Upper lobe of left lung (tissue), 6 donors: ENCODE data around the gene DYNLRB2. TPM values are rescaled to one million over a fixed set of nuclear protein-coding genes. Genes with fewer than 3 reads are reported as not detected.

ENCODE experiments used
- ATAC-seq, 2 donors: fragments of 200-7000 bp; cut with Tn5 transposase; one replicate each; pipeline ENCODE4 v1.9.1; 2022; ENCODE audit warnings: mild to moderate bottlenecking in 2 of 2, moderate library complexity in 2 of 2; ENCODE audit not compliant: low FRiP score in 2 of 2
- DNase-seq, 2 donors: peaks; one replicate each; pipeline ENCODE4 v3.0.0-alpha.2; 2019 to 2020
- H3K27ac ChIP-seq, 4 donors: fragments of 200-600 bp; sonication (generic); one replicate each; pipeline ENCODE4 v1.5.1; 2016 to 2019
- H3K27me3 ChIP-seq, 4 donors: fragments of 200-600 bp; sonication (generic); one replicate each; pipeline ENCODE4 v1.5.1; 2017 to 2019
- H3K36me3 ChIP-seq, 4 donors: fragments of 200-600 bp; sonication (generic); one replicate each; pipeline ENCODE4 v1.5.1; 2016 to 2019
- H3K4me1 ChIP-seq, 4 donors: fragments of 200-600 bp; sonication (generic); one replicate each; pipeline ENCODE4 v1.5.1; 2018 to 2019
- H3K4me3 ChIP-seq, 4 donors: fragments of 200-600 bp; sonication (generic); one replicate each; pipeline ENCODE4 v1.5.1; 2017 to 2019; ENCODE audit warnings: mild to moderate bottlenecking in 2 of 4, moderate library complexity in 1 of 4
- H3K9me3 ChIP-seq, 4 donors: fragments of 200-600 bp; sonication (generic); one replicate each; pipeline ENCODE4 v1.5.1; 2018 to 2019
- EP300 ChIP-seq, 4 donors: sonication (generic); formaldehyde crosslinking; IDR thresholded peaks; one replicate each; pipeline ENCODE4 v1.5.1; 2017; ENCODE audit warnings: antibody characterized with exemption in 4 of 4, control low read depth in 2 of 4
- POLR2A ChIP-seq, 4 donors: fragments of 450-650 bp; IDR thresholded peaks; one replicate each; pipeline ENCODE4 v1.5.1; 2016 to 2017; ENCODE audit warnings: antibody characterized with exemption in 4 of 4, mild to moderate bottlenecking in 2 of 4
- POLR2AphosphoS5 ChIP-seq, 2 donors: sonication (generic); formaldehyde crosslinking; IDR thresholded peaks; one replicate each; pipeline ENCODE4 v1.5.1; 2017; ENCODE audit warnings: antibody characterized with exemption in 2 of 2
- WGBS, 2 donors: methylation state at CpG; one replicate each; pipeline ENCODE4 v1.1.5; 2017 to 2018; 5-methylcytosine and 5-hydroxymethylcytosine counted together
- total RNA-seq, 6 donors: library from RNA; depleted of rRNA in 4 of 6; stranded (reverse); fragments of >200 nt in 4 of 6; gene quantifications; one replicate each; pipeline versions ENCODE4 v1.1.0 to v1.2.1, GENCODE V29; 2016 to 2021
- TF ChIP-seq, protein P1 (sequence below), 6 experiments: fragments of 450-650 bp in 4 of 6; fragments of 200-600 bp in 2 of 6; sonication (generic) in 2 of 6; IDR thresholded peaks; one replicate each; pipeline ENCODE4 v1.5.1; 2016 to 2019; ENCODE audit warnings: antibody characterized with exemption in 6 of 6
- donor health status: DM: no; HTN: no; CAD: no; lungs with moderate emphysema.
- donor health status: DM: no; HTN: yes; CAD: no; lungs with severe emphysema.

DYNLRB2 gene
- total RNA-seq, 6 donors from 2014 or later: 1.1 to 39.3 (median 8.0) TPM

DNA sequence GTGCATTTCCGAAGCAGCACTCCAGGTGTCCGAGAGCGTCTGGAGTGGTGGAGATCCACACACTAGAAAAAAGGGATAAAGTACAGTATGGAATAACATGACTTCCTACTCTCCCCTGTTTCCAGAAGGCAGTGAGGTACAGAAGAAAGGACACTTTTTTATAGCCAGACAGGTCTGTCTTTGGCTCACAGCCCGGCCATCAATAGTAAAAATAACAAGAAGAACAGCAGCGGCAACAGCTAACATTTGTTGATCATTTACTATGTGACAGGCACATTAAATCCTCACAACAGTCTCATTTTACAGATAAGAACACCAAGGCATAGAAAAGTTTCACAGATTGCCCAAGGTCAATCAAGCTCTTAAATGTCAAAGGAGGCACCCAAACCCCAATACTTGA is 16.2 kb downstream of the DYNLRB2 start:
- no peak for ATAC-seq
- 84 to 88% methylated on average over 5 of the region's 5 CpGs for WGBS, 2 donors

DNA sequence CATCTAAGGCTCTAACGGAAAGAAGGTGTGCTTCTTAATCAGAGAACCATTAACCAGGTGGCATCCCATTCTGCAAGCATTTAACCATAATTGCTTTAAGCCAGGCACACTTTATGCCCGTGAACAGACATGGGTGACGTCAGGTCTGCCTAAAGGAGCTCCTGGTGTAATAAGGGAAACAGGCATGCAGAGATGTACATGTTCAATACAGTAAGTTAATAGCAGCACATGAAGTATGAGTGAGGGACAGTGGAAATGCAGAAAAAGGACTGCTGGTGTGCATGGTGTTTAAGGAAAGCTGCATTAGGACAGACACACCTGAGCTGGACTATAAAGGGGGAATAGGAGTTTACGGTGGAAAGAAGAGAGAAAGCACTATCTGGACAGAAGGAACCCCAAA is 18.6 kb downstream of the DYNLRB2 start:
- DNase-seq (no peak), ATAC-seq (no peak)
- Histone ChIP-seq H3K36me3 (no peaks in the 10 kb centered on the region), H3K27ac (no peak overlapping the region), H3K4me3 (no peak overlapping the region), H3K9me3 (no peaks in the 10 kb centered on the region), H3K27me3 (no peaks in the 10 kb centered on the region), H3K4me1 (no peaks in the 10 kb centered on the region)
- TF ChIP-seq EP300 (IDR thresholded peaks at IDR 0.05): no peak
- TF ChIP-seq, protein P1, sequence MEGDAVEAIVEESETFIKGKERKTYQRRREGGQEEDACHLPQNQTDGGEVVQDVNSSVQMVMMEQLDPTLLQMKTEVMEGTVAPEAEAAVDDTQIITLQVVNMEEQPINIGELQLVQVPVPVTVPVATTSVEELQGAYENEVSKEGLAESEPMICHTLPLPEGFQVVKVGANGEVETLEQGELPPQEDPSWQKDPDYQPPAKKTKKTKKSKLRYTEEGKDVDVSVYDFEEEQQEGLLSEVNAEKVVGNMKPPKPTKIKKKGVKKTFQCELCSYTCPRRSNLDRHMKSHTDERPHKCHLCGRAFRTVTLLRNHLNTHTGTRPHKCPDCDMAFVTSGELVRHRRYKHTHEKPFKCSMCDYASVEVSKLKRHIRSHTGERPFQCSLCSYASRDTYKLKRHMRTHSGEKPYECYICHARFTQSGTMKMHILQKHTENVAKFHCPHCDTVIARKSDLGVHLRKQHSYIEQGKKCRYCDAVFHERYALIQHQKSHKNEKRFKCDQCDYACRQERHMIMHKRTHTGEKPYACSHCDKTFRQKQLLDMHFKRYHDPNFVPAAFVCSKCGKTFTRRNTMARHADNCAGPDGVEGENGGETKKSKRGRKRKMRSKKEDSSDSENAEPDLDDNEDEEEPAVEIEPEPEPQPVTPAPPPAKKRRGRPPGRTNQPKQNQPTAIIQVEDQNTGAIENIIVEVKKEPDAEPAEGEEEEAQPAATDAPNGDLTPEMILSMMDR (IDR thresholded peaks at IDR 0.05): no peak
- no peak for TF ChIP-seq POLR2A (IDR thresholded peaks at IDR 0.05)
- TF ChIP-seq POLR2AphosphoS5 (IDR thresholded peaks at IDR 0.05): no peak
- 52 to 74% methylated on average over 4 of the region's 4 CpGs for WGBS, 2 donors

More for the DNA sequence above, 16.2 kb downstream of the DYNLRB2 start:
- no peak for DNase-seq
- Histone ChIP-seq H3K4me3 (no peak overlapping the region), H3K27me3 (no peaks in the 10 kb centered on the region), H3K27ac (no peak overlapping the region), H3K4me1 (no peaks in the 10 kb centered on the region), H3K9me3 (no peaks in the 10 kb centered on the region), H3K36me3 (no peaks in the 10 kb centered on the region)
- TF ChIP-seq EP300 (IDR thresholded peaks at IDR 0.05) (no peak), POLR2A (IDR thresholded peaks at IDR 0.05) (no peak), POLR2AphosphoS5 (IDR thresholded peaks at IDR 0.05) (no peak)
- TF ChIP-seq, protein P1 (IDR thresholded peaks at IDR 0.05): no peak

DNA sequence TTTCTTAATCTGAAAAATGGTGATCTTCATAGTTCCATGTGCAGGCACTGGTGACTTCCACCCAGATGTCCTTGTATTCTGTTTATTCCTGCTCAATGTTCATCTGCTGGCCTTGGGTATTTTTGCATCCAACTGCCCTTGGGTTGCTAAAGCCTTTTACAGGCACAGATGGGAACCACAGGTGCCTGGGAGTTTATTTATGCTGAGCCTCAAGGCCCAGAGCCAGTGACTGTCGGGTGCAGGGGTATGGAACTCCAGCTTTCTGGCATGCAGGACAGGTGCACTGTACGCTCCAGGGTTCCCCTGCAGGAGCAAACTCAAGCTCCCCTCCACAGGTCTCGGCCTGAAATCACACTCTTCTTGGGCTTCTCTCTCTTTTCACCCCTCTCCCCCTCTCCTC is 22.3 kb downstream of the DYNLRB2 start:
- no peaks in the 10 kb centered on the region for H3K27me3 ChIP-seq
- ATAC-seq (no peak), DNase-seq (no peak)
- H3K4me1 ChIP-seq: no peaks in the 10 kb centered on the region
- H3K27ac ChIP-seq: no peak overlapping the region
- 85 to 97% methylated on average over 3 of the region's 3 CpGs for WGBS, 2 donors
- H3K36me3 ChIP-seq: no peaks in the 10 kb centered on the region
- no peak overlapping the region for H3K4me3 ChIP-seq
- TF ChIP-seq, protein P1 (IDR thresholded peaks at IDR 0.05): no peak
- TF ChIP-seq EP300 (IDR thresholded peaks at IDR 0.05) (no peak), POLR2A (IDR thresholded peaks at IDR 0.05) (no peak), POLR2AphosphoS5 (IDR thresholded peaks at IDR 0.05) (no peak)
- H3K9me3 ChIP-seq: no peaks in the 10 kb centered on the region

DNA sequence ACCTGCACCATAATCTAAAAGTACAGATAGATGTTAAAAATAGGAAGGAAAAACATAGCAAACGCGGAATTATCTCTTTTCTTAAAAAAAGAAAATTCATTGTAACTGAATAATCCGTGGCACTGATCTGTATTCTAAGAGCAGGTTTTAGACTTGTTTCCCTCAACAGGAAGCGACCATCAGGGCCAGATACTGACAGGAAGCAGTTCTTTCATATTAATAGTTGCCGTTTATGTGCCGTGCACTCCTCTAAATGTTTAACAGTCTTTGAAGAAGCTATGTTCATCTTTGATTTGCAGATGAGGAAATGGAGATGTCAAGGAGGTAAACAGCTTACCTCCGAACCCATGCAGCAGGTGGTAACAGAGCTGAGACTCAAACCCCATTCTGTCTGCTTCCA is 23.6 kb downstream of the DYNLRB2 start:
- Histone ChIP-seq H3K9me3 (no peaks in the 10 kb centered on the region), H3K4me3 (no peak overlapping the region), H3K4me1 (no peaks in the 10 kb centered on the region), H3K36me3 (no peaks in the 10 kb centered on the region), H3K27me3 (no peaks in the 10 kb centered on the region), H3K27ac (no peak overlapping the region)
- 42 to 46% methylated on average over 7 of the region's 7 CpGs for WGBS, 2 donors
- ATAC-seq: no peak
- DNase-seq: no peak
- TF ChIP-seq POLR2AphosphoS5 (IDR thresholded peaks at IDR 0.05) (no peak), EP300 (IDR thresholded peaks at IDR 0.05) (no peak), POLR2A (IDR thresholded peaks at IDR 0.05) (no peak)

DNA sequence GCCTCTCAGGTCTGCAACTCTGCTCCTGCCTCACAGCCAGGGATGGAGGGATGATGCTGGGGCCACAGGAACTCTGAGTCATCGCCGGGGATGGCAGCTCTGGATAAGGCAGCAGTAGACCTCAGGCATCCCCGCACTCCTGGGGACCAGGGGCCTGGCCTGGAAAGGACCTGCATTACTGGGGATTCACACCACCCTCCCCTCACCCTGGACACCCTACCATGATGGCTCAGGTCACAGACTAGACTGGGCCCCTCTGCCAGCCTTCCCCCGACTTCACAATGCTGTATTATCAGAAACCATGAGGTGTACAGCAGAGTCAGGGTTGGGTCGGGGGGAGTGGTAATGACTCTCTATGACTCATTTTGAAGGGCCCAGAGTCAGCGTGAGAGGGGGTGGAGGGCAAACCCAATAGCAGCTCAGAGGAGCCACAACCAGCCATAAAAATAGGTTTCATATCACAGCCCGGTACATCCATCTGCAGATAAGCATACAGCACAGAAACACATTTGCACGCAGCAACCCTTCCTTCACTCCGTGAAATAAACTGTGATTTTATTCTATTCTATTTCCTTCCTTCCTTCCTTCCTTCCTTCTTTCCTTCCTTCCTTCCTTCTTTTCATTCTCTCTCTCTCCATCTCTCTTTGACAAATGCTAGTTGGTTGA is 28.8 kb downstream of the DYNLRB2 start:
- no peaks in the 10 kb centered on the region for H3K27me3 ChIP-seq
- no peak overlapping the region for H3K27ac ChIP-seq
- ATAC-seq (peak in 1 of 2 donors; percentile 49), DNase-seq (no peak)
- peaks cover 0 to 5% (median 2%) of the 10 kb centered on the region in 4 donors for H3K4me1 ChIP-seq
- H3K9me3 ChIP-seq: peaks cover 0 to 3% (median 0%) of the 10 kb centered on the region in 4 donors
- H3K36me3 ChIP-seq: no peaks in the 10 kb centered on the region
- TF ChIP-seq EP300 (IDR thresholded peaks at IDR 0.05) (no peak), POLR2A (IDR thresholded peaks at IDR 0.05) (no peak), POLR2AphosphoS5 (IDR thresholded peaks at IDR 0.05) (no peak)
- TF ChIP-seq, protein P1 (IDR thresholded peaks at IDR 0.05): no peak
- no peak overlapping the region for H3K4me3 ChIP-seq
- whole genome bisulfite sequencing, 2 donors: 62 to 68% methylated on average over 6 to 9 of the region's 9 CpGs
